Activated T-cell treated with anti-CD3 and anti-CD28 coated beads, Interleukin-2, amount 50 U/mL, for 72 hours (primary cell): ENCODE data around the gene AP4E1. TPM values are rescaled to one million over a fixed set of nuclear protein-coding genes. Genes with fewer than 3 reads are reported as not detected.

Source experiments
- ATAC-seq, 2 donors: fragments of 150-1000 bp; cut with Tn5 transposase; replicated peaks in 1 of 2; 2 replicates each; pipeline ENCODE4 v1.10.0; 2021; ENCODE audit warnings: moderate library complexity in 2 of 2, mild to moderate bottlenecking in 1 of 2
- DNase-seq, 2 donors: peaks; one replicate each; pipeline ENCODE4 v3.0.0; 2021 to 2022; ENCODE audit warnings: mixed read lengths in 1 of 2
- H3K27ac Mint-ChIP-seq: one replicate; pipeline ENCODE4 v1.8.0; 2022; ENCODE audit warnings: mild to moderate bottlenecking, moderate library complexity, mixed read lengths
- H3K27me3 Mint-ChIP-seq: one replicate; pipeline ENCODE4 v1.8.0; 2022; ENCODE audit warnings: low read depth, mixed read lengths
- H3K36me3 Mint-ChIP-seq, 2 donors: one replicate each; pipeline ENCODE4 v1.8.0; 2022; ENCODE audit warnings: mixed read lengths in 2 of 2, mild to moderate bottlenecking in 1 of 2; ENCODE audit not compliant: insufficient read depth in 2 of 2
- H3K4me1 Mint-ChIP-seq: one replicate; pipeline ENCODE4 v1.8.0; 2022; ENCODE audit warnings: low read depth, mixed read lengths
- H3K4me3 Mint-ChIP-seq, 2 donors: one replicate each; pipeline ENCODE4 v1.8.0; 2022; ENCODE audit warnings: mild to moderate bottlenecking in 2 of 2, mixed read lengths in 2 of 2, moderate library complexity in 2 of 2
- H3K9me3 Mint-ChIP-seq, 2 donors: one replicate each; pipeline ENCODE4 v1.8.0; 2022; ENCODE audit warnings: mixed read lengths in 2 of 2
- total RNA-seq, 2 donors: library from RNA; stranded (reverse); gene quantifications; one replicate each; pipeline ENCODE4 v1.2.3, GENCODE V29; 2022

AP4E1 gene
- total RNA-seq, 2 donors from 2014 or later: 13.3 to 17.1 TPM

GRCh38 chr15:51049081-51049480 lies 140.6 kb downstream of the AP4E1 start:
- no peak for DNase-seq
- Mint-ChIP-seq H3K4me1 (no peaks in the 10 kb centered on the region), H3K27me3 (peaks cover 13% of the 10 kb centered on the region), H3K9me3 (no peaks in the 10 kb centered on the region), H3K4me3 (no peak overlapping the region), H3K36me3 (no peaks in the 10 kb centered on the region), H3K27ac (no peak overlapping the region)
- ATAC-seq: no peak

DNA sequence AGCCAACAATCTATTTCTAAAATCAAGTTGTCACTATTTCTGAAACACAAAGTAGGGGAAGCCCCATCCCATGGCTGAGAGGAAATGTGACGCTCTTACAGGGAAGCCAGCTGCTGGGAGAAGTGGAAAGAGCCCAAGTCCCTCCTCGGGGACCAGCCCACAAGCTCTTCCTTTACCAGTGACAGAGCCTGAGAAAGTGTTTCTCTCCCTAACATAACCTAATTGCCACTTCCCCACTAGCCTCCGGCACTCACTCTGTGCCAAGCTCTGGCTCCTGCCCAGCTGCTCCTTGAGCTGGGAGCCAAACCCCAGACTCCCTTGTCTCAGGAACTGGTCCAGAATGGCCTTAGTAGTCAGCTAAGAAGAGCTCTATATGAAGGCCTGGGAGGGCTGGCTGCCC lies 143.3 kb downstream of the AP4E1 start:
- Mint-ChIP-seq H3K27me3 (peaks cover 22% of the 10 kb centered on the region), H3K27ac (no peak overlapping the region), H3K4me3 (no peak overlapping the region), H3K36me3 (no peaks in the 10 kb centered on the region), H3K9me3 (no peaks in the 10 kb centered on the region), H3K4me1 (no peaks in the 10 kb centered on the region)
- no peak for DNase-seq
- no peak for ATAC-seq

DNA sequence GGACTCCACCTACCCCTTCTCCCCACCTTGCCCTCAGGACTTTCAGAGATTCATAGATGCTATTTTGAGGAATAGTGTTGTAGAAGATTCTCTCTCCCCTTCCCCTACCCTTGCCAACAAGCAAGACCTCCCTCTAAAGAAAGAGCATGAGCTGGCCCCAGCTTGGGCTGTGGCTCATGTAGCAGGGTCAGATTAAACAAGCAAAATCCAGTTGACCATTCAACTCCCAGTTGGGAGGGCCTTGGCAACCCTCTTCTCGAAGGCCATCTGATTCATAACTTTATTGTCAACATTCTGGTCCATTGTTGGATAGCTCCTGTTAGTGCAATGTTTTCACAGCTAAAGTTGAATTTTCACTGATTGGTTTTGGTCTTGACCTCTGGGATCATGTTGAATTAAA lies 145.1 kb downstream of the AP4E1 start:
- Mint-ChIP-seq H3K4me3 (no peak overlapping the region), H3K4me1 (no peaks in the 10 kb centered on the region), H3K27ac (no peak overlapping the region), H3K36me3 (no peaks in the 10 kb centered on the region), H3K27me3 (peaks cover 20% of the 10 kb centered on the region), H3K9me3 (no peaks in the 10 kb centered on the region)
- no peak for DNase-seq
- ATAC-seq: no peak

DNA sequence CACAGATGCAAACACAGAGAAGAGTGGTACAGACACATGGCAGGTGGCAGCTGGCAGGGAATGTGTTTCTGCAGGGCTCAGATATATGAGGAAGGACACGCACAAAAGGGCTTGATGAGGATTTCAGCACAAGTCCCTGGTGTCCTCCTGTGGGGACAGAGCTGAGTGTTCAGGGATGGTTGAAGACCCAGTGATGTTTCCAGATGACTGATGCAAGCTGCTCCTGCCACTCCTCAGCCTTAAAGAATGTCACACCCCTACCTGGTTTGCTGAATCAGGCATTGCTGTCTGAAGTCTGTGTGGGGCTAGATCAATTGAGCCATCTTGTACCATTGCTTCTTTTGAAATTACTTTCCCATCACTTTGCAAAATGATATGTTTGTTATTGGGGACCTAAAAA lies 146.1 kb downstream of the AP4E1 start:
- Mint-ChIP-seq H3K27ac (no peak overlapping the region), H3K4me1 (no peaks in the 10 kb centered on the region), H3K36me3 (no peaks in the 10 kb centered on the region), H3K9me3 (no peaks in the 10 kb centered on the region), H3K27me3 (peaks cover 23% of the 10 kb centered on the region), H3K4me3 (no peak overlapping the region)
- no peak for DNase-seq
- no peak for ATAC-seq

Other genes with a start within 250 kb of the AP4E1 start
- gene TRPM7, start 221.9 kb upstream of the AP4E1 start, total RNA-seq: 10 to 100 TPM; 58.5 to 58.7 TPM
- gene SPPL2A, start 143.0 kb upstream of the AP4E1 start, total RNA-seq: 100 to 1,000 TPM; 130 to 157 TPM
- gene TNFAIP8L3, start 186.2 kb downstream of the AP4E1 start, total RNA-seq: under 1 TPM; 0.14 to 0.30 TPM